Stimulated activated CD4-positive, alpha-beta T cell treated with anti-CD3 and anti-CD28 coated beads, Interleukin-1b, Interleukin-23, amount 100 ng/mL, for 1 hour (primary cell): ENCODE measurements around the gene NSD1.
"Not testable (repeated sequence)": the region's sequence is repeated elsewhere in the genome, so short reads cannot be mapped to it uniquely, and the experiment has no call there.

Source experiments
- DNase-seq, 2 donors: peaks; one replicate each; pipeline ENCODE4 v3.0.0-alpha.2; 2020; ENCODE audit warnings: low read depth in 2 of 2

NSD1 gene

GRCh38 chr5:177230660-177231059 is 97.1 kb downstream of the NSD1 start:
- no peak for DNase-seq

- DNase-seq = no peak
Measured at GRCh38 chr5:177231479-177232250, 98.1 kb downstream of the NSD1 start.

DNA sequence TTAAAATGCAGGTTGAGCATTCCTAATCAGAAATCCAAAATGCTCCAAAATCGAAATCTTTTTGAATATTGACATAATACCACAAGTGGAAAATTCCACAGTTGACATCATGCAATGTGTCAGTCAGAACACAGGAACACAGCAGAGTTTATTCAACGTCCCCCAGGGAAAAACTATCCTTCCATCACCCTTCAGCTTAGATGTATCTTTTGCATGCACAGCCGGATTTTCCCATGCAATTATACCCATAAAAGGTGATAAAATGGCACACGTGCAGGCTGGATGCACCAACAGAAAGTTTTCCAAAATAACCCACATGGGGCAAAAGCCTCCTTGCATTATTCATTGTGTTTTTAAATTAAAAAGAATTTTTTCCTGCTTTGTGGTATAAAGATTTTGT is 98.8 kb downstream of the NSD1 start:
- no peak for DNase-seq

DNA sequence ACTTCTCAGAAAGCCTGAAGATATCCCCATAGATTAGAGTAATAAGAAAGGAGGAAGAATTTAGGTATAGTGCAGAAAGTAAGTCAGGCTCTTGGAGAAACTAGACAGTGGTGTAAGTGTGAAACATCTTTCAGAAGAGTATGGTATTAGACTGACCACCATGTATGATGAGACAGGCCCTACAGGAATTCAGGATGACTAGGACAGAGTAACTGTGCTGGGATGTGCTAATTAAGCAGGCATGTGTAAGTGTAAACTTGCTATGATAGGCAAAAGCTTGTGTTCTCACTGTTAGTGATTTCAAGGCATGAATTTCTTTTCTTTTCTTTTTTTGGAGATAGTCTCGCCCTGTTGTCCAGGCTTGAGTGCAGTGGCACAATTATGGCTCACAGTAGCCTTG is 99.2 kb downstream of the NSD1 start:
- DNase-seq = no peak

DNA sequence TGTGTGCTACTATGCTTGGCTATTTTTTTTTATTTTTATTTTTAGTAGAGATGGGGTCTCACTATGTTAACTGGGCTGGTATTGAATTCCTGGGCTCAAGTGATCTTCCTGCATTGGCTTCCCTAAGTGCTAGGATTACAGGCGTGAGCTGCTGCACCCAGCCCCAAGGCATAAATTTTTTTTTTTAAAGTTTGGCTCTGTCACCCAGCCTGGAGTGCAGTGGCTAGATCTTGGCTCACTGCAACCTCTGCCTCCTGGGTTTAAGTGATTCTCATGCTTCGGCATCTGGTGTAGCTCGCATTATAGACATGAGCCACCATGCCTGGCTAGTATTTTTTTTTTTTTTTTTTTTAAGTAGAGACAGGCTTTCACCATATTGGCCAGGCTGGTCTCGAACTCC is 99.6 kb downstream of the NSD1 start:
- no peak for DNase-seq

DNA sequence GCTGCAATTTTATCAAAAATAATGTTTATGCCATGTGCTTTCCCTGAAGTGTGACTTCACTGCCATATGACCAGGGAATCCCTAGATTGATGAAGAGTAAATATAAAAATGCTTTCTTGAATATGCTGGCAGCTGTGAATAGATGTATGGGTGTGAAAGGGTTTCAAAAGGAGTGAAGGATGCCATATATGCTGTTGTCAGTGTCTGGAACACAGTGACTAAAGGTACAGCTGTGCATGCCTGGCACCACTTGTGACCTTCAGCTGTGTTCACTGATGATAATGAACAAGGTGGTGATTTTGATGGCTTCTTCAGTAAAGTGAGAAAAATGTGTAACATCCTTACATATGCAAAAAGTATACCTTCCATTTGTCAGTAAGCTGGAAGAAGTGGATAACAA is 100.2 kb downstream of the NSD1 start:
- DNase-seq = no peak

DNA sequence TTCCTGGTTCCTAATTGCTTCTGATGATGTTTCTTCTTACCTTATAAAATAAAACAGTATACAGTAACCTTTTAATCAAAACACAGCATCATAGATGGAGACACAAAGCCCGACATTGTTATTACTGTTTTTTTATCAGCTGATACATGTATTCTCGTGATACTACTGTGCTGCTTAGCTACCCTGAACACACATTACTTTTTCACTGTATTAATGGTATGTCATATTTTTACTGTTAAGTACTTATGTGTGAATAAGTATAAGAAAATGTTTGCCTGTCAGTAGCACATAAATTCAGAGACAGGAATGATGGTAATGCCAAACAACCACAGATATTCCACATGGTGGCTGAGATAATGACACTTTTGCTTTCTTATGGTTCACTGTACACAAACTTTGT is 101.3 kb downstream of the NSD1 start:
- DNase-seq = no peak

GRCh38 chr5:177241768-177242167 is 108.2 kb downstream of the NSD1 start:
- DNase-seq = no peak

DNA sequence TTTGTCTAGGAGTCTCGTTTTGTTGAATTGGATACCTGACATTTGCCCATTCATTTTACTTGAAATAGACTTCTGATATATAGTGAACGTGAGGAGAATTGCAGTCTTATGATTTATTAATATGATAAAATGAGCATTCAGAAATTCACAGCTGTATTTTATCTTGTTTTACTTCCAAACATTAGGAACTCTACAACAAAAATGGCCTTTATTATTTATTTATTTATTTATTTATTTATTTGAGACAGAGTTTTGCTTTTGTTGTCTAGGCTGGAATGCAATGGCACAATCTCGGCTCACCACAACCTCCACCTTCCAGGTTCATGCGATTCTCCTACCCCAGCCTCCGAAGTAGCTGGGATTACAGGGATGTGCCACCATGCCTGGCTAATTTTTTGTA is 108.7 kb downstream of the NSD1 start:
- no peak for DNase-seq

- no peak for DNase-seq
Measured at GRCh38 chr5:177249761-177250537, 116.4 kb downstream of the NSD1 start.

DNA sequence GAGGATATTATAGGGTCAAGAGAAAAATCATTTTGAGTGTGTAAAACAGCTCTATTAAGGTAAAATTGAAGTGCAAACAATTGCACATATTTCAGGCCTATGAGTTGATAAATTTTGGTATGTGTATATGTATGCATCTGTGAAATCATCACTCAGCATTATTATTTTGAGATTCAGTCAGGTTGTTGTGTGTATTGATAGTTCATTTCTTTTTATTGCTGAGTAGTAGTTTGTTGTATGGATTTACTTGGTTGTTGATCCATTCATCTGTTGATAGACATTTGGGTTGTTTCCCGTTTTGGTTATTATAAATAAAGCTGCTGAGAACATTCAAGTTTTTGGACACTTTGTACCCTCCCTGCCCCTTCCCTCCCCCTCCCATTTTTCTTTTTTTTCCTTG is 119.7 kb downstream of the NSD1 start:
- DNase-seq = no peak

DNA sequence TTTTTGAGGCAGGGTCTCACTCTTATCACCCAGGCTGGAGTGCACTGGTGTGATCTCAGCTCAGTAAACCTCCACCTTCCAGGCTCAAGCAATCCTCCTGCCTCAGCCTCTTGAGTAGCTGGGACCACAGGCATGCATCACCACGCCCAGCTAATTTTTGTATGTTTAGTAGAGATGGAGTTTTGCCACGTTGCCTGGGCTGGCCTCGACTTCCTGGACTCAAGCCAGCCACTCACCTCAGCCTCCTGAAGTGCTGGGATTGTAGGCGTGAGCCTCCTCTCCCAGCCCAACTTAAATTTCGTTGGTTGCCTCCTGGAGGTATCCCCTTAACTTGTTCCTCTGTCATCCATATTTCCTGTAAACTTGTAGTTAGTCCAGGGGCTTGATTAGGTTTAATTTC is 122.7 kb downstream of the NSD1 start:
- DNase-seq = no peak

GRCh38 chr5:177258711-177259110 is 125.1 kb downstream of the NSD1 start:
- DNase-seq = not testable (repeated sequence)

DNA sequence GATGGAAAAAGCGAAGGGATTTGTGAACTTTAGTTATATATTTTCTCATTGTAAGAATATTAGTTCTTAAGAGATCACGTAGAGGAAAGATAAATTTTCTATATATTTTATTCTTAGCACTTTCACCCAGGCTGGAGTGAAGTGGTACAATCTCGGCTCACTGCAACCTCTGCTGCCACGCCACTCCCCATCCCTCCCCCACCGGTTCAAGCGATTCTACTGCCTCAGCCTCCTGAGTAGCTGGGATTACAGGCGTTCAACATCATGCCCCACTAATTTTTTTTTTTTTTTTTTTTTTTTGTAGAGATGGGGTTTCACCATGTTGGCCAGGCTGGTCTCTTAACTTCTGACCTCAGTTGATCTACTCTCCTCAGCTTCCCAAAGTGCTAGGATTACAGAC is 127.4 kb downstream of the NSD1 start:
- DNase-seq = no peak

- no peak for DNase-seq
Measured at GRCh38 chr5:177261510-177261909, 127.9 kb downstream of the NSD1 start.

DNA sequence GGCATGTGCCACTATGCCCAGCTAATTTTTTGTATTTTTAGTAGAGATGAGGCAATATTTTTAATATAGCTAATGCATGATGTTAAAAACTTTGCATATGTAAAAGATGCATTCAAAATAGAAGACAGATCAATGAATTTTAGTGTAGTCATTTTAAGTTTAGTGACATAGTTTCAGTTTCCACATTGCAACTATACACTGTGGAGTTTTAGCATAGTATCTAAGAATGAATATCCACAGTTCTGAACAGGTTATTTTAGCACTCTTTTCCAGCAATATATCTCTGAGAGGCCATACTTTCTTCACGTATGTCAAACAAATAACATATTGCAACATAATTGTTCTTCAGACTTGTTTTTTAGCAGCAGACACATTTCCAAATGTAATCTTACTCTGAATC is 130.6 kb downstream of the NSD1 start:
- no peak for DNase-seq

- no peak for DNase-seq
Measured at GRCh38 chr5:177265395-177265794, 131.8 kb downstream of the NSD1 start.

DNA sequence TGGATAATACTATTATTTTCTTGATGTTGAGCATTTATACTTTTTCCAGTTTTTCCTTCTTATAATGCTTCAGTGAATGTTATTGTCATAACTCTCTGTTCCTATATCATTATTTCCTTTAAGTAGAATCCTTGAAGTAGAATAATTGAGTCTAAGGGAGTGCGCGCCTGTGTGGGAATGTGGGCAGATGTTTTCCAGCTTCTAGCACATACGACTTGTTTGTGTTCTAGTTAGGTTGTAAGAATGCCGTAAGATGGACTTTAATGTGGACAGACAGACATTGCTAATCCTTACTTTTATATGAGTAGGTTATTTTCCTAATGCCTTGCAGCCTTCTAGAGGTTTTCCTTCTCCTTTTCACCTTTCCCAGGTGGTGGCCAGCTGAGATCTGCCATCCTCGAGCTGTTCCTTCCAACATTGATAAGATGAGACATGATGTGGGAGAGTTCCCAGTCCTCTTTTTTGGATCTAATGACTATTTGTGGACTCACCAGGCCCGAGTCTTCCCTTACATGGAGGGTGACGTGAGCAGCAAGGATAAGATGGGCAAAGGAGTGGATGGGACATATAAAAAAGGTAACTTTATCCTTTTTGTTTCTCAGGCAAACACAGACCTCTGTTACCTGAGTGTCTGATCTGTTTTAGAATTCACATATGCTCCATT is 135.8 kb downstream of the NSD1 start:
- DNase-seq = no peak

DNA sequence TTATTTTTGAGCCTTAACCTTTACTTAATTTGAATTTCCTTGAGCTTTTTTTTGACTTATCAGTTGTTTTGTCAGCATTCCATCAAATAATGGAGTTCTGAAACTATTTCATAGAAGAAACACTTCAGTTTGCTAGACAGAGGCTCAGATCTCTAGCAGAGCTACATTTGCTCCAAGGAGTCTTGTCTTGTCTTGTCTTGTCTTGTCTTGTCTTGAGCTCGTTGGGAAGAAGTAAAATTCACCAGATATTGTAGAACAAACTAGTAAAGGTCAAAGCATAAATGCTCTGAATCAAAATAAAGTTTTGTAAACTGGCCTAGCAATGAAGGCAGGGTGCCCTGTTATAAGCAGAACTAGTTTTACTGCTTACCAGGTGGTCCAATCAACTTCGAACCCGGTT is 136.4 kb downstream of the NSD1 start:
- DNase-seq = no peak

GRCh38 chr5:177270653-177271052 is 137.1 kb downstream of the NSD1 start:
- no peak for DNase-seq

DNA sequence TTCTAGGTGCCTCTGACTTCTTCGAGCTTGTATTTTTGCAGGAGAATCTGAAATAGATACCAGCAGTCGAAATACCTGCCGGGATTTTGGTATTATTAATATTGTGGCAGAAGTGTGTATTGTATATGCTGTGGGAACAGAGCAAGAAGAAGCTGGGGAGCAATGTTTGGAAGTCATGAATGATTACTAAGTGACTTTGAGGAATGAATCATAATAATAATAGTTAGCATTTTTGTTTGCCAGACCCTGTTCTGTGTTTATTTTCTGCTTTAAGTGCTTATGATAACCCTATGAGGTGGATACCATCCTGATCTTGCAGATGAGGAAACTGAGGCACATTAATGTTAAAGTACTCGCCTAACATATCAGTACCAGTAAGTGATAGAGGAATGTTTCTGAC is 137.5 kb downstream of the NSD1 start:
- no peak for DNase-seq

GRCh38 chr5:177275883-177276282 is 142.3 kb downstream of the NSD1 start:
- no peak for DNase-seq

- DNase-seq = no peak
Measured at GRCh38 chr5:177276886-177277285, 143.3 kb downstream of the NSD1 start.
